Thoracic aorta (tissue), 2 donors: ENCODE results near the gene NAB2. TPM values are rescaled to one million over a fixed set of nuclear protein-coding genes. Genes with fewer than 3 reads are reported as not detected.
"Not testable (repeated sequence)": the region's sequence is repeated elsewhere in the genome, so short reads cannot be mapped to it uniquely, and the experiment has no call there.

Experiments used
- ATAC-seq: fragments of 150-250 bp; one replicate; pipeline ENCODE4 v1.8.0; 2017; ENCODE audit warnings: low read depth; ENCODE audit not compliant: insufficient number of reproducible peaks, low FRiP score
- DNase-seq: peaks from one replicate; pipeline ENCODE4 v3.0.0-alpha.2; 2020; ENCODE audit warnings: low spot score
- H3K27ac ChIP-seq, 2 donors: fragments of 200-600 bp; sonication (generic); 1 replicate in 1 of 2; 2 replicates in 1 of 2; pipeline ENCODE4 v1.5.1; 2016; ENCODE audit warnings: mild to moderate bottlenecking in 2 of 2, moderate library complexity in 2 of 2
- H3K27me3 ChIP-seq: fragments of 200-600 bp; sonication (generic); replicated peaks from 2 replicates; pipeline ENCODE4 v1.6.0; 2016; ENCODE audit warnings: mild to moderate bottlenecking; ENCODE audit not compliant: insufficient read depth
- H3K36me3 ChIP-seq: fragments of 200-600 bp; sonication (generic); one replicate; pipeline ENCODE4 v1.5.1; 2016
- H3K4me1 ChIP-seq, 2 donors: fragments of 200-600 bp; sonication (generic); 1 replicate in 1 of 2; 2 replicates in 1 of 2; pipeline versions ENCODE4 v1.5.1 to v1.6.0; 2016; ENCODE audit warnings: low read depth in 2 of 2, mild to moderate bottlenecking in 1 of 2; ENCODE audit not compliant: control insufficient read depth in 1 of 2
- H3K4me3 ChIP-seq: fragments of 200-600 bp; sonication (generic); 2 replicates; pipeline ENCODE4 v1.5.1; 2016; ENCODE audit warnings: mild to moderate bottlenecking
- H3K9me3 ChIP-seq: fragments of 200-600 bp; sonication (generic); 2 replicates; pipeline ENCODE4 v1.5.1; 2016
- CTCF ChIP-seq: fragments of 200-600 bp; sonication (generic); IDR thresholded peaks from one replicate; pipeline ENCODE4 v1.5.1; 2019; ENCODE audit warnings: antibody characterized with exemption
- total RNA-seq, 2 donors: library from RNA; depleted of rRNA; stranded (reverse); fragments of >200 nt; gene quantifications; one replicate each; pipeline versions ENCODE4 v1.1.0 to v1.2.3, GENCODE V29; 2016

Gene NAB2
- total RNA-seq, 2 donors from 2014 or later: 30.5 to 39.3 TPM

- Histone ChIP-seq H3K36me3 (no peaks in the 10 kb centered on the region), H3K27ac (no peak overlapping the region), H3K4me1 (peaks cover 0 to 14% of the 10 kb centered on the region in 2 donors), H3K4me3 (no peak overlapping the region), H3K9me3 (no peaks in the 10 kb centered on the region), H3K27me3 (no peaks in the 10 kb centered on the region)
- TF ChIP-seq CTCF: no peak
- DNase-seq: no peak
- ATAC-seq: no peak
These were observed 29.9 kb downstream of the NAB2 start for GRCh38 chr12:57118711-57119271.

- no peak overlapping the region for H3K4me3 ChIP-seq
- H3K27ac ChIP-seq: no peak overlapping the region
These were observed 30.6 kb downstream of the NAB2 start for GRCh38 chr12:57119294-57120085.

GRCh38 chr12:57120718-57121117, 31.8 kb downstream of the NAB2 start:
- not testable (repeated sequence) for DNase-seq, ATAC-seq, H3K4me3 ChIP-seq, H3K27me3 ChIP-seq, H3K36me3 ChIP-seq, H3K9me3 ChIP-seq, H3K27ac ChIP-seq
- H3K4me1 ChIP-seq: peaks cover 0 to 14% of the 10 kb centered on the region in 2 donors

More at GRCh38 chr12:57119294-57120085, 30.6 kb downstream of the NAB2 start:
- Histone ChIP-seq H3K9me3 (no peaks in the 10 kb centered on the region), H3K4me1 (peaks cover 0 to 14% of the 10 kb centered on the region in 2 donors), H3K27me3 (no peaks in the 10 kb centered on the region), H3K36me3 (no peaks in the 10 kb centered on the region)
- DNase-seq (no peak), ATAC-seq (no peak)
- TF ChIP-seq CTCF: no peak

GRCh38 chr12:57123813-57124212, 34.9 kb downstream of the NAB2 start:
- Histone ChIP-seq H3K4me3 (no peak overlapping the region), H3K27ac (no peak overlapping the region), H3K4me1 (peaks cover 7 to 18% of the 10 kb centered on the region in 2 donors), H3K36me3 (no peaks in the 10 kb centered on the region), H3K27me3 (no peaks in the 10 kb centered on the region), H3K9me3 (no peaks in the 10 kb centered on the region)
- DNase-seq: no peak
- ATAC-seq: no peak
- no peak for TF ChIP-seq CTCF

- Histone ChIP-seq H3K4me1 (peaks cover 7 to 12% of the 10 kb centered on the region in 2 donors), H3K9me3 (no peaks in the 10 kb centered on the region), H3K36me3 (no peaks in the 10 kb centered on the region), H3K4me3 (no peak overlapping the region), H3K27ac (no peak overlapping the region), H3K27me3 (no peaks in the 10 kb centered on the region)
- ATAC-seq: no peak
- no peak for DNase-seq
- peak; percentile 97 for TF ChIP-seq CTCF
These were observed 35.5 kb downstream of the NAB2 start for GRCh38 chr12:57124261-57124877.
